Activated naive CD8-positive, alpha-beta T cell treated with anti-CD3 and anti-CD28 coated beads for 36 hours (primary cell): Measurements from ENCODE around the gene RFX7. TPM values are rescaled to one million over a fixed set of nuclear protein-coding genes. Genes with fewer than 3 reads are reported as not detected.
"Not testable (repeated sequence)": the region's sequence is repeated elsewhere in the genome, so short reads cannot be mapped to it uniquely, and the experiment has no call there.

Experiments
- DNase-seq: peaks from one replicate; pipeline ENCODE4 v3.0.0; 2021
- H3K27ac Mint-ChIP-seq: one replicate; pipeline ENCODE4 v1.8.0; 2022; ENCODE audit warnings: mild to moderate bottlenecking, moderate library complexity, mixed read lengths
- H3K27me3 Mint-ChIP-seq: one replicate; pipeline ENCODE4 v1.8.0; 2022; ENCODE audit warnings: mild to moderate bottlenecking, mixed read lengths
- H3K36me3 Mint-ChIP-seq: one replicate; pipeline ENCODE4 v1.8.0; 2021; ENCODE audit warnings: mild to moderate bottlenecking, mixed read lengths
- H3K4me1 Mint-ChIP-seq: one replicate; pipeline ENCODE4 v1.8.0; 2021; ENCODE audit warnings: mixed read lengths
- H3K4me3 Mint-ChIP-seq: one replicate; pipeline ENCODE4 v1.8.0; 2022; ENCODE audit warnings: mild to moderate bottlenecking, moderate library complexity, mixed read lengths
- H3K9me3 Mint-ChIP-seq: one replicate; pipeline ENCODE4 v1.8.0; 2022; ENCODE audit warnings: mixed read lengths
- total RNA-seq, 2 experiments: library from RNA; stranded (reverse); gene quantifications; one replicate each; pipeline ENCODE4 v1.2.3, GENCODE V29; 2021

RFX7 gene
- total RNA-seq, 2 experiments from 2014 or later, result 28.6 to 30.5 TPM

- Mint-ChIP-seq H3K9me3 (peaks cover 54% of the 10 kb centered on the region), H3K4me1 (peaks cover 8% of the 10 kb centered on the region)
Observed at GRCh38 chr15:56228352-56228751, 15.3 kb downstream of the RFX7 start.

DNA sequence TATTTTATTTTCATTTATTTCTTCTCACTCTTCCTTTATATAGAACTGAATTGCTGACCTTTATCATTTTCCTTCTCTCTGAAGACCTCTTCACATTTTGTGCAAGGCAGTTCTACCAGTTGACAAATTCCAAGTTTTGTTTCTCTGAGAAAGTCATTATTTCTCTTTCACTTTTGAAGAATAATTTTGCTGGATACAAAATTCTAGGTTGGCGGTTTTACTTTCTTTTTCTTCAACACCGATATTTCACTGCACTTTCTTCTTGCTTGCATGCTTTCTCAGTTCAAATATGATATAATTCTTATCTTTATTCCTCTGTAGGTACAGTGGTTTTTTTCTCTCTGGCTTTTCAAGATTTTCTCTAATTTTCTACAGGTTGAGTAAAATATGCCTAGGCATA, 15.9 kb downstream of the RFX7 start:
- Mint-ChIP-seq H3K27ac (peak overlapping the region; percentile 38), H3K27me3 (no peaks in the 10 kb centered on the region), H3K9me3 (peaks cover 51% of the 10 kb centered on the region), H3K36me3 (peaks cover 81% of the 10 kb centered on the region), H3K4me3 (no peak overlapping the region), H3K4me1 (peaks cover 6% of the 10 kb centered on the region)
- DNase-seq, result no peak

More at GRCh38 chr15:56228352-56228751, 15.3 kb downstream of the RFX7 start:
- Mint-ChIP-seq H3K27ac (no peak overlapping the region), H3K27me3 (no peaks in the 10 kb centered on the region), H3K4me3 (no peak overlapping the region), H3K36me3 (peaks cover 81% of the 10 kb centered on the region)
- DNase-seq, result no peak

- Mint-ChIP-seq H3K4me3 (no peak overlapping the region), H3K36me3 (peaks cover 81% of the 10 kb centered on the region), H3K27me3 (no peaks in the 10 kb centered on the region), H3K9me3 (peaks cover 51% of the 10 kb centered on the region), H3K27ac (no peak overlapping the region), H3K4me1 (peaks cover 6% of the 10 kb centered on the region)
- no peak for DNase-seq
Observed at GRCh38 chr15:56227306-56227705, 16.4 kb downstream of the RFX7 start.

GRCh38 chr15:56225520-56225919, 18.2 kb downstream of the RFX7 start:
- H3K27me3 Mint-ChIP-seq, result no peaks in the 10 kb centered on the region
- peaks cover 8% of the 10 kb centered on the region for H3K4me1 Mint-ChIP-seq
- H3K4me3 Mint-ChIP-seq, result no peak overlapping the region
- H3K27ac Mint-ChIP-seq, result no peak overlapping the region
- DNase-seq, result no peak
- peaks cover 71% of the 10 kb centered on the region for H3K36me3 Mint-ChIP-seq
- H3K9me3 Mint-ChIP-seq, result peaks cover 44% of the 10 kb centered on the region

- Mint-ChIP-seq H3K9me3 (peaks cover 41% of the 10 kb centered on the region), H3K36me3 (peaks cover 58% of the 10 kb centered on the region), H3K4me1 (peaks cover 4% of the 10 kb centered on the region), H3K4me3 (no peak overlapping the region), H3K27me3 (no peaks in the 10 kb centered on the region), H3K27ac (no peak overlapping the region)
- no peak for DNase-seq
Observed at GRCh38 chr15:56222302-56222701, 21.4 kb downstream of the RFX7 start.

- Mint-ChIP-seq H3K4me1 (peaks cover 4% of the 10 kb centered on the region), H3K4me3 (no peak overlapping the region), H3K27ac (no peak overlapping the region), H3K27me3 (no peaks in the 10 kb centered on the region), H3K36me3 (peaks cover 42% of the 10 kb centered on the region), H3K9me3 (peaks cover 32% of the 10 kb centered on the region)
- no peak for DNase-seq
Observed at GRCh38 chr15:56217341-56217740, 26.3 kb downstream of the RFX7 start.

GRCh38 chr15:56215769-56216168, 27.9 kb downstream of the RFX7 start:
- Mint-ChIP-seq H3K9me3 (peaks cover 40% of the 10 kb centered on the region), H3K27me3 (no peaks in the 10 kb centered on the region), H3K4me1 (peaks cover 6% of the 10 kb centered on the region), H3K27ac (no peak overlapping the region), H3K4me3 (no peak overlapping the region), H3K36me3 (peaks cover 50% of the 10 kb centered on the region)
- DNase-seq, result no peak

- H3K27me3 Mint-ChIP-seq, result no peaks in the 10 kb centered on the region
- H3K4me3 Mint-ChIP-seq, result no peak overlapping the region
- H3K36me3 Mint-ChIP-seq, result peaks cover 54% of the 10 kb centered on the region
- peaks cover 32% of the 10 kb centered on the region for H3K9me3 Mint-ChIP-seq
- H3K27ac Mint-ChIP-seq, result no peak overlapping the region
- no peak for DNase-seq
- peaks cover 32% of the 10 kb centered on the region for H3K4me1 Mint-ChIP-seq
Observed at GRCh38 chr15:56211960-56212550, 31.6 kb downstream of the RFX7 start.

- no peak overlapping the region for H3K4me3 Mint-ChIP-seq
- peaks cover 33% of the 10 kb centered on the region for H3K9me3 Mint-ChIP-seq
- H3K27ac Mint-ChIP-seq, result no peak overlapping the region
- no peak for DNase-seq
- peaks cover 57% of the 10 kb centered on the region for H3K36me3 Mint-ChIP-seq
- H3K27me3 Mint-ChIP-seq, result no peaks in the 10 kb centered on the region
- peaks cover 42% of the 10 kb centered on the region for H3K4me1 Mint-ChIP-seq
Observed at GRCh38 chr15:56211064-56211463, 32.6 kb downstream of the RFX7 start.

- peak overlapping the region; percentile 65 for H3K27ac Mint-ChIP-seq
- no peaks in the 10 kb centered on the region for H3K27me3 Mint-ChIP-seq
- H3K4me1 Mint-ChIP-seq, result peaks cover 58% of the 10 kb centered on the region
- H3K4me3 Mint-ChIP-seq, result peak overlapping the region; percentile 46
- H3K9me3 Mint-ChIP-seq, result peaks cover 29% of the 10 kb centered on the region
- H3K36me3 Mint-ChIP-seq, result peaks cover 58% of the 10 kb centered on the region
- DNase-seq, result no peak
Observed at GRCh38 chr15:56208641-56209155, 35.0 kb downstream of the RFX7 start.

- Mint-ChIP-seq H3K27ac (peak overlapping the region; percentile 65), H3K4me1 (peaks cover 61% of the 10 kb centered on the region), H3K4me3 (peak overlapping the region; percentile 38)
Observed at GRCh38 chr15:56208185-56208584, 35.5 kb downstream of the RFX7 start.

GRCh38 chr15:56207711-56208110, 36.0 kb downstream of the RFX7 start:
- peak overlapping the region; percentile 41 for H3K4me3 Mint-ChIP-seq
- no peaks in the 10 kb centered on the region for H3K27me3 Mint-ChIP-seq
- peak; percentile 3 for DNase-seq
- peak overlapping the region; percentile 65 for H3K27ac Mint-ChIP-seq
- H3K4me1 Mint-ChIP-seq, result peaks cover 64% of the 10 kb centered on the region
- peaks cover 25% of the 10 kb centered on the region for H3K9me3 Mint-ChIP-seq
- H3K36me3 Mint-ChIP-seq, result peaks cover 55% of the 10 kb centered on the region

More at GRCh38 chr15:56208185-56208584, 35.5 kb downstream of the RFX7 start:
- H3K9me3 Mint-ChIP-seq, result peaks cover 25% of the 10 kb centered on the region
- no peaks in the 10 kb centered on the region for H3K27me3 Mint-ChIP-seq
- H3K36me3 Mint-ChIP-seq, result peaks cover 55% of the 10 kb centered on the region
- no peak for DNase-seq

DNA sequence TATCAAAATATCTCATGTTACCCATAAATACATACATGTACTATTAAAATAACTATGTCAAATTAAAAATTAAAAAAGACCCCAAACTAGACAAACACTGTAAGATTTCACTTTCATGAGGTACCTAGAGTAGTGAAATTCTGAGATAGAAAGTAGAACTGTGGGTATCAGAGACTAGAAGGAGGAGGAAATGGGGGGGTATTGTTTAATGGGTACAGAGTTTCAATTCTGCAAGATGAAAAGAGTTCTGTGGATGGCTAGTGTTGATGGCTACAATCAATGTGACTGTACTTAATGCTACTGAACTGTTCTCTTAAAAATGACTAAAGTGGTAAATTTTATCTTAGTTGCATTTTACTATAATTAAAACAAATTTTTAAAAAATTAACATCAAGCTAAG, 36.6 kb downstream of the RFX7 start:
- H3K4me3 Mint-ChIP-seq, result no peak overlapping the region
- H3K4me1 Mint-ChIP-seq, result peaks cover 66% of the 10 kb centered on the region
- H3K9me3 Mint-ChIP-seq, result peaks cover 22% of the 10 kb centered on the region
- H3K27me3 Mint-ChIP-seq, result no peaks in the 10 kb centered on the region
- no peak for DNase-seq
- peak overlapping the region; percentile 40 for H3K27ac Mint-ChIP-seq
- H3K36me3 Mint-ChIP-seq, result peaks cover 53% of the 10 kb centered on the region

DNA sequence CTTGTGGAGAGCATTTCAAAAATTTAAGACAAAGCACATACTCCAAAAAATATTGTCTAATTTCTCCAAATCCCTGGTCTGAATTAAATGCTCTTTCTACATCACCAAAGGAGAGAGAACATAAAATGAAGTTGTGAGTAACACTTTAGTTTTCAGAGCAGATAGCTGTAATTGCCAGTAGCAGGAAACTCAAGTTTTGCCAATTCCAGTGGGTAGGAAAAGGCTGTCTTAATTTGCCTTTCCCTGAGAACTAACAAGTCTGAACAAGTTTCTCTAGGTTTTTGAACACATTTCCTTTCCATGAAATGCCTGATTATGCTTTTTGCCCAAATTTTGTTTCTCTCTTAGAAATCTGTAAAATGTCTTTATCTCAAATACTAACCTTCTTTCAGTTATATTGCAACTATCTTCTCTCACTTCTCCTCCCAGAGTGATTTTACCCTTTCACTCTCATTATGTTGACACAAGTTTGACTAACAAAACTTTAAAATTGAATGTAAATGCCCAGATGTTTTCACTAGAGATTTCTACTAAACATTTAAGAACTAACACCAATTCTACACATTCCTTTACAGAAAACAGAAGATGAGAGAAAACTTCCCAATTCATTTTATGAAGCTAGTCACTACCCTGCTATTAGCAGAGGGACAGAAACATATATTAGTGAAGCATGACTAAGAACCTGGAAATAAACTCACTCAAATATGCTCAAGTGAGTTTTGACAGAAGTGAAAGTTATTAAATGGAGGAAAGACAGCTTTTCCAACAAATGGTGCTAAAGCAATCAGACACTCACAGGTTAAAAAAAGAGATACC, 38.4 kb downstream of the RFX7 start:
- H3K36me3 Mint-ChIP-seq, result peaks cover 38% of the 10 kb centered on the region
- DNase-seq, result no peak
- H3K9me3 Mint-ChIP-seq, result peaks cover 7% of the 10 kb centered on the region
- no peaks in the 10 kb centered on the region for H3K27me3 Mint-ChIP-seq
- H3K27ac Mint-ChIP-seq, result peak overlapping the region; percentile 38
- no peak overlapping the region for H3K4me3 Mint-ChIP-seq
- peaks cover 64% of the 10 kb centered on the region for H3K4me1 Mint-ChIP-seq

- not testable (repeated sequence) for DNase-seq, H3K9me3 Mint-ChIP-seq, H3K27ac Mint-ChIP-seq, H3K27me3 Mint-ChIP-seq, H3K4me3 Mint-ChIP-seq
- H3K36me3 Mint-ChIP-seq, result peaks cover 24% of the 10 kb centered on the region
- peaks cover 65% of the 10 kb centered on the region for H3K4me1 Mint-ChIP-seq
Observed at GRCh38 chr15:56203312-56203922, 40.3 kb downstream of the RFX7 start.
